Pons (tissue), 1 donor: Measurements from ENCODE around the gene MFAP5.
"Not testable (repeated sequence)": the region's sequence is repeated elsewhere in the genome, so short reads cannot be mapped to it uniquely, and the experiment has no call there.

Experiments
- DNase-seq: peaks from one replicate; pipeline ENCODE4 v3.0.0-alpha.2; 2016; ENCODE audit warnings: low spot score

MFAP5 gene

GRCh38 chr12:8675591-8676036 lies 13.0 kb upstream of the MFAP5 start:
- no peak for DNase-seq

GRCh38 chr12:8672381-8672780 lies 9.8 kb upstream of the MFAP5 start:
- DNase-seq, result no peak

GRCh38 chr12:8668441-8668840 lies 5.8 kb upstream of the MFAP5 start:
- no peak for DNase-seq

GRCh38 chr12:8667270-8667669 lies 4.6 kb upstream of the MFAP5 start:
- DNase-seq, result no peak

GRCh38 chr12:8665759-8666158 lies 3.1 kb upstream of the MFAP5 start:
- DNase-seq, result no peak

- DNase-seq, result no peak
Observed at GRCh38 chr12:8664228-8664913, 1.7 kb upstream of the MFAP5 start.

GRCh38 chr12:8661751-8662150 lies 875 bp downstream of the MFAP5 start:
- no peak for DNase-seq

GRCh38 chr12:8661016-8661415 lies 1.6 kb downstream of the MFAP5 start:
- DNase-seq, result no peak

GRCh38 chr12:8658346-8658745 lies 4.3 kb downstream of the MFAP5 start:
- DNase-seq, result no peak

GRCh38 chr12:8655421-8655820 lies 7.2 kb downstream of the MFAP5 start:
- no peak for DNase-seq

- no peak for DNase-seq
Observed at GRCh38 chr12:8648576-8649205, 13.9 kb downstream of the MFAP5 start.

- no peak for DNase-seq
Observed at GRCh38 chr12:8647968-8648367, 14.7 kb downstream of the MFAP5 start.

GRCh38 chr12:8644345-8645248 lies 18.0 kb downstream of the MFAP5 start:
- no peak for DNase-seq

- DNase-seq, result no peak
Observed at GRCh38 chr12:8642775-8643174, 19.9 kb downstream of the MFAP5 start.

GRCh38 chr12:8639936-8640335 lies 22.7 kb downstream of the MFAP5 start:
- DNase-seq, result no peak

- no peak for DNase-seq
Observed at GRCh38 chr12:8638951-8639350, 23.7 kb downstream of the MFAP5 start.

GRCh38 chr12:8637666-8638065 lies 25.0 kb downstream of the MFAP5 start:
- DNase-seq, result no peak

GRCh38 chr12:8637244-8637643 lies 25.4 kb downstream of the MFAP5 start:
- DNase-seq, result no peak

- DNase-seq, result no peak
Observed at GRCh38 chr12:8636581-8636980, 26.0 kb downstream of the MFAP5 start.

- not testable (repeated sequence) for DNase-seq
Observed at GRCh38 chr12:8636007-8636346, 26.6 kb downstream of the MFAP5 start.

- DNase-seq, result not testable (repeated sequence)
Observed at GRCh38 chr12:8635342-8636006, 27.2 kb downstream of the MFAP5 start.

- DNase-seq, result no peak
Observed at GRCh38 chr12:8630131-8630530, 32.5 kb downstream of the MFAP5 start.
